NCI-H345 treated with DMSO at 0.1 percent for 48 hours (cell line): Measurements from ENCODE around the gene TLL1.

Source experiments
- DNase-seq: peaks from one replicate; lab custom pipeline; 2025; ENCODE audit not compliant: unreplicated experiment; lab: John Stamatoyannopoulos, UW

The TLL1 gene

GRCh38 chr4:166143227-166143626 lies 270.2 kb downstream of the TLL1 start:
- no peak for DNase-seq

DNA sequence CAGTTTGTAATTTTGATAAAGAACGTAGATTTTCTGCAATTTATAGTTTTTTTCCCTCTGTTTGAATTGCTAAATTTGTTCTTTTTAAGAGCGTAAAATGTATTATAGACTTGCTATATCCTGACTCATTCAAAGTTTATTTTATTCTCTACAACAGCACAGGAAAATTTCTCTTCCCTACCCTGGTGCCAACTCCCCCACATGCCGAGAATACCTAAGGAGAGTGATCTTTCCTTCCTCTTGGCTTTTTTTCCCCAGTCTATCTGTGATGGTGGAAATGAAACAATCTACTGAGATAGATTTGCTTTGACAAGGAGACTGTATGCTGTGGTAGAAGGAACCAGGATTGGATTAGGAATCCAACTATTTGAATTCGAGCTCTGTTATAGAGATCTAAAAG lies 271.6 kb downstream of the TLL1 start:
- DNase-seq, result no peak

GRCh38 chr4:166146806-166147540 lies 273.9 kb downstream of the TLL1 start:
- DNase-seq, result no peak
